GM19324 (cell line): ENCODE measurements around the gene MAN2A2.

ENCODE experiments used
- ATAC-seq: cut with Tn5 transposase; IDR thresholded peaks from one replicate; pipeline ENCODE4 v1.9.1; 2021; ENCODE audit warnings: mild to moderate bottlenecking, moderate library complexity; ENCODE audit not compliant: unreplicated experiment, low FRiP score

Gene MAN2A2

DNA sequence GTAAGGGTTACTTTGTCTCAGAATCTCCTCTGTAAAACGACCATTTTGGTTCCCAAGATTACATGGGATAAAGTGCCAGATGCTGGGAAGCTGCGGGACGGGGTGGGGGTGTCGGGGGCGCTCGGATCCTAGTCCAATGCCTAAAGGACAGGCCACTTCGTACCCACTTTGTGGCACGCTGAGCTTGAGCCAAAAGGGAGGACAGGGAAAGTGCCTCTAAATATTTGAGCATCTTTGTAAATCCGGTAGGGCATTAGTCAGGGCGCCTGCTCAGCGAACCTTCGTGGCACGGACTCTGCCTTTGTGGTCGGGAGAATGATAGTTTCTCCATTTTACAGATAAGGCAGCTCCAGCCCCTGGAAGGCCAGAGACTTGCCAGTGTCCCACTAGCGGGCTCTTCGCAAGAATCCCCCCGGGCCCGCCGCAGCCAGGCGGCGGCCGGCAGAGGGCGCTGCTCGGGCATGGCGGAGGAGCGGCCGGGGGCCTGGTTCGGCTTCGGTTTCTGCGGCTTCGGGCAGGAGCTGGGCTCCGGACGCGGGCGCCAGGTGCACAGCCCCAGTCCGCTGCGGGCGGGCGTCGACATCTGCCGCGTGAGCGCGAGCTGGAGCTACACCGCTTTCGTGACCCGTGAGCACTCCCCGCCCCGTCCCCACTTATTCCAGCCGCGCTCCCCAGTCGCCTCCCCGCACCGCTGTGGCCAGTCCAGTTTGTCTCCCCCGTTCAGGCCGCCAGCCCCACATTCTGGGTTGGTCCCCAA, 53.4 kb downstream of the MAN2A2 start:
- no peak for ATAC-seq

DNA sequence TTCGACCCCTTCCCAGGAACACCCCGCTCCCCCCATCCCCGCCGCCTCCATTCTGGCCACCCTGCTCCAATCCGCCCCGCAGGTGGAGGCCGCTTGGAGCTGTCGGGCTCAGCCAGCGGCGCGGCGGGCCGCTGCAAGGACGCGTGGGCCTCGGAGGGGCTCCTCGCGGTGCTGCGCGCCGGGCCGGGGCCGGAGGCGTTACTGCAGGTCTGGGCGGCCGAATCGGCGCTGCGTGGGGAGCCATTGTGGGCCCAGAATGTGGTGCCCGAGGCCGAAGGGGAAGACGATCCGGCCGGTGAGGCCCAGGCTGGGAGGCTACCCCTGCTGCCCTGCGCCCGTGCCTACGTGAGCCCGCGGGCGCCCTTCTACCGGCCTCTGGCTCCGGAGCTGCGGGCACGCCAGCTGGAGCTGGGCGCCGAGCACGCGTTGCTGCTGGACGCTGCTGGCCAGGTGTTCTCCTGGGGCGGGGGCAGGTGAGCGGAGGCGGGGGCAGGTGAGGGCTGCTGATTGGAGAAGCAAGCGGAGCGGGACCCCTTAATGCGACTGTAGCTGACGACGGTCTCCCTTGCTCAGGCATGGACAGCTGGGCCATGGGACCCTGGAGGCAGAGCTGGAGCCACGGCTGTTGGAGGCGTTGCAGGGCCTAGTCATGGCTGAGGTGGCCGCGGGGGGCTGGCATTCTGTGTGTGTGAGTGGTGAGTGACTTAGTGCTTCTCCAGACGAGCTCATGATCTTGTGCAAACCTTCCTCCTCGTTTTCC, 54.1 kb downstream of the MAN2A2 start:
- no peak for ATAC-seq

DNA sequence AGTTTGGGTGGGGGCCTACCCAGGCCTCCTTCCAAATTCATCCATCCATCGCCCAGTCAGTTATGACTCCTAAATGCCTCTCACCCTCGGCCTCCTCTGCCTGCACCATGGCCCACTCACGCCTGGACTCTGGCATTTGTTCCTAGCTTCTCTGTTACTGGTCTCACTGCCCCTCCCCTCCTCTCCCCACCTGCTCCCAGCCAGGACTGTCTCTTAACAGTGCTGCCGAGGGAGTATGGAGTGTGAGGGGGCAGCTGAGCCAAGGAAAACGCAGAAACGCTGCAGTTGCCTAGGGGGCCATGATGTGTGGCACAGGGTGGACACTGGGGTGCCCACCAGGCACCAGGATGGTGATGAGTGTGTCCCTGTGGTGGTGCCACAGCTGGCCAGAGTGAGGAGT, 54.7 kb downstream of the MAN2A2 start:
- no peak for ATAC-seq

DNA sequence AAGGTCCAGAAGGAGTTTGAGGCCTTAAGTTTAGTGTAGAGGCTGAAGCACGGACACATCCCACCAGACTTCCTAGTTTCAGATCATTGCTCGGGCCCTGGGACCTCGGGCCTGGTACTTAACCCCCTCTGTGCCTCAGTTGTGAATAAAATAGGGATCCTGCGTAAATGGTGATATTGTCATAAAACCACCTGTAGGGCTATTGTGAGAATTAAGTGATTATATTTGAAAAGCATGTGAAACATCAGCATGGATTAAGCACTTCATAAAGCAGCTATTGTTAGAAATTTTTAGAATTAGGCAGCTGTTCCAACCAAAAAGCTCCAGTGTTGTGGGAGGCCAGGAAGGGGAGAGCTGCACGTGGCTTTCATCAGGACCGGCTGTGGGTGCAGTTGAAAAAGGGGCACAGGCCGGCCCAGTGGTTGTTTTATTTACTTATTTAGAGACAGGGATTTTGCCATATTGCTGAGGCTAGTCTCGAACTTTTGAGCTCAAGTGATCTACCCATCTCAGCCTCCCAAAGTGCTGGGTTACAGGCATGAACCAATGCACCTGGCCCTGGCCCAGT, 56.0 kb downstream of the MAN2A2 start:
- no peak for ATAC-seq

DNA sequence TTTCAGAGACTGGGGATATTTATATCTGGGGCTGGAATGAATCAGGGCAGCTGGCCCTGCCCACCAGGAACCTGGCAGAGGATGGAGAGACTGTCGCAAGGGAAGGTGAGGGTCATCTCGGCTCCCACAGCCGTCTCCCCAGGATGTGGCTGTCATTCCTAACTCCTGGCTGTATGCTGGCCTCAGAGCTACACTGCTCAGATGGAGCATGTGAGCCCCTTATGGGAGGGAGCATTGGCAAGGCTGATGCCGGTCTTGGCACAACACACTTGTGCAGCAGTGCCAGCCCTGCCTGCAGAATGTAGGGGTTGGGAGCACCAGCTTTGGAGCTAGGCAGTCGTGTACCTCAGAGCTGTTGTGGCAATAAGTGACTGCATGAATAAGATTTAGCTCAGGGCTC, 56.8 kb downstream of the MAN2A2 start:
- no peak for ATAC-seq

DNA sequence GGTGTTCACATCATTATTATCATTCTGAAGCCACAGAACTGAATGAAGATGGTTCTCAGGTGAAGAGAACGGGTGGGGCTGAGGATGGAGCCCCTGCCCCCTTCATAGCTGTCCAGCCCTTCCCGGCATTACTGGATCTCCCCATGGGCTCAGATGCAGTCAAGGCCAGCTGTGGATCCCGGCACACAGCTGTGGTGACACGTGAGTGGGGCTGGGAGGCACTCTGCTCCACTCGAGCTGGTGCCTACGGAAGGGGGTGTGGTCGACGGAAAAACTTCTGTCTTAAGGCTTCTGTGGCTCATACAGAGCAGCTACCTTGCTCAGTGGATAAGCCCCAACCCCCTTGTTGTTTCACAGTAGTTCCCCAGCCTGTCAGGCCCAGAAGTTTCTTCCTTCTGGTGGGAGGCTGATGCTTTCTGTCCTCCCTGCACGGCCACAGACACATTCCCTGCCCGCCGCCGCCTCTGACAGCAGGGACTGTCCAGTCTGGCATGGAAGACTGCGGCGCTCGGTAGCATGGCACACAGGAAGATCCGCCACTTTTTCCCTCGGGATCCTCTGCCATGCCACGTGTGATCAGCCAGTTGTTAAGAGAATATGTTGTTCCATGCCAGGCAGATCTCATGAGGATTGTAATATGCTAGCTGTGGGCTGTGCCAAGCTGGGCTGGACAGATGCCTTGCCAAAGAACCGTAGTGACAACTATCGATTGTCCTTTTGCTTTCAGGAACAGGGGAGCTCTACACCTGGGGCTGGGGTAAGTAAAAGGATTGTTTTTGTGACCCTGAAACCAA, 57.4 kb downstream of the MAN2A2 start:
- no peak for ATAC-seq

DNA sequence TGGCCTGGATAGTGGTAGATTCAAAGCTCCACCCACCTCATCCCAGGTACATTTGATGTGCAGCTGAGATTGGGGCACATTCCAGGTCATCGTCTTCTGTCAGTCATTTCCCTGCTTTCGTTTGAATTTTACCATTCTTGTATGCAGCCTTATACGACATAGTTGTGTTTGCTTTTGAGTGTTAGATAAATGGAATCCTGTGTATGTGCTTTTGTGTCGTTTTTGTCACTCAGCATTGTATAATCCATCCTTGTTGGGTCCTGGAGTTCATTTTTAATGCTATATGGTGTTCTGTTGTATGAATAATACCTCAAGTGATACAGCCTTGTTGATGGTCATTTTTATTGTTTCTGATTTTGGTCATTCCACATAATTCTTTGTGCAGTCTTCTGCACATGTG, 58.9 kb downstream of the MAN2A2 start:
- no peak for ATAC-seq

DNA sequence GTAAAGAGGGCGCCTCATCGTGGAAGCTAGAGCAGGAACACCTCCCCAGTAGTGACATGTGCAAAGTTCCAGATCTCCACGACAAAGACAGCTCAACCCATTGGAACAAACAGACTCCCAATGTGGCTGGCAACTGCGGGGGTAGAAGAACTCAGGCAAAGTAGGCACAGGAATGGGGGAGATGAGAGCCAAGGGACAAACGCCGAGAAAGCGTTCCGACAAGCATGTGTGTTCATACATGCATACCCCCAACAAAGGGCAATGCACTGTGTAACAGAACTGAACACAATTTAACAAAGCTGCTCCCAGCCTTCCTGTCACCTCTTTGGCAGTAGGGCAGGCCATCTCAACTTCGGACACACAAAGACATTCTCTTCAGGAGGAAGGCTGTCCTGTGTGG, 63.2 kb downstream of the MAN2A2 start:
- ATAC-seq = no peak

DNA sequence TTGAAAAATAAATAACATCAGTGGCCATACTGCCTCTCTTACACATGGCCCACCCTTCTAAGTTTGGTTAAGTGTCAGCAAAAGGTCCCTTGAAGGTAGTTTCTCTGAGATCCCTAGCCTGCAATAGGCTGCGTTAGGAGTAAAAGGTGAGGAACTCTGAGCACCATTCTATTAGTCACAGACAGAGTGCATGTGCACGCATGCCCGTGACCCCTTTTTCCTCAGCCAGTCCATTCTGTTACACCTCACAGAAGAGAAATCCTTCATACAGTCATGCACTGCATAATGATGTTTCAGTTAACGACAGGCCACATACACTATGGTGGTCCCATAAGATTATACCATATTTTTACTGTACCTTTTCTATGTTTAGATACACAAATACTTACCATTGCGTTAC, 64.1 kb downstream of the MAN2A2 start:
- ATAC-seq = no peak

DNA sequence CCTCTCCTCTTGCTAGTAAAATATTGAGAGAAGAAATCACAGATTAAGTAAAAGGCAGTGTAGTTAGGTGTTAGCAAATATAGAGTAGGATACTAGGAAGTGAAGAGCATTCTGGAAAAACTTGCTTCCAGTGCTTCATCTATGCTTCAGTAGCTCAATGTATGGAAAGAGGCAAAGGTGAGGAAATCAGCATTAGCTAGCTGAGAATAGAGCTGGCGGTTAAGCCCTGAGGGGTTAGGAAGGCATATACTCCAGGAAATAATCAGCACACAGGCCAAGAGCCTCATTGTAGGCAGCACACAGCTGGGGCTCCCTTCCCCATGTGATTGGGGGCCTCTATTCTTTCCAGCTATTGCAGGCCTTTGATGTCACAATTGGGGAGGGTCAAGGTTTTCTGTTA, 65.3 kb downstream of the MAN2A2 start:
- no peak for ATAC-seq

DNA sequence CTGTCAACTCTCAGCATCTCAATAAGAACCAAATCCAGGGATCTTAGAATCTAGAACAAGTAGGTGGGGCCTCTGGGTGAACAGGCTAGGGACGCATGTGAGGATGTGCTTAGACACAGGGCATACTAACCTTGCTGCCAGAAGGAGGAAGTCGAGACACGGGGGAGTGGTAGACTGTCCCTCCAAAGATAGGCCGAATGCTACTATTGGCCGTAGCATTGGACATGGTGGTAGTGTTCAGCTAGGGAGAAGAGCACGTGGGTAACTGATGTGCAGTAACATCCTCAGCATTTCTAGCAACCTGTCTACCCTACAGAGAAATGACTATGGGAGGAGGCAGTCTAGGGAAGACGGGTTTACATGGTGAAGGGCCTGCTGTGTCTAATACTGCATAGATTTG, 67.2 kb downstream of the MAN2A2 start:
- ATAC-seq = no peak

DNA sequence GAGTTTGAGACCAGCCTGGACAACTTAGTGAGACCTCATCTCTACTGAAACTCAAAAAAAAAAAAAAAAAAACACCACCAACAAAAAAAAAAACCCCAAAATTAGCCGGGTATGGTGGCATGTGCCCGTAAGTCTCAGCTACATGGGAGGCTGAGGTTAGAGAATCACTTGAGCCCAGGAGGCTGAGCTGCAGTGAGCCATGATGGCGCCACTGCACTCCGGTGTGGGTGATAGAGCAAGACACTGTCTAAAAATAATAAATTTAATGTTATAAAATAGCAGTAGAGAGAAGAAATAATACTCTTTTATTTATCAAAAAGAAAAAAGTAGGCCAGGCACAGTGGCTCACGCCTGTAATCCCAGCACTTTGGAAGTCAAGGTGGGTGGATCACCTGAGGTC, 69.0 kb downstream of the MAN2A2 start:
- no peak for ATAC-seq
